A673 (cell line): ENCODE data around the gene HES2.

ENCODE experiments used
- CTCF ChIP-seq: fragments of 300-800, 200-600 bp; sonication (generic); conservative IDR thresholded peaks from 2 replicates; pipeline ENCODE4 v1.5.1; 2017; ENCODE audit warnings: low read depth, mild to moderate bottlenecking, antibody characterized with exemption, low read length, moderate library complexity, mixed read lengths
- EZH2 ChIP-seq: fragments of 200-600 bp; sonication (generic); IDR thresholded peaks from 2 replicates; pipeline ENCODE4 v1.6.1; 2017; ENCODE audit warnings: borderline replicate concordance, low read depth, mild to moderate bottlenecking, mixed read lengths, antibody characterized with exemption, low read length; ENCODE audit not compliant: poor library complexity, severe bottlenecking

- TF ChIP-seq CTCF (no peak), EZH2 (no peak)
Measured at GRCh38 chr1:6417961-6418667, 1.6 kb downstream of the HES2 start.
